ENCODE measurements around the gene REEP1. TPM values are rescaled to one million over a fixed set of nuclear protein-coding genes. Genes with fewer than 3 reads are reported as not detected.

The REEP1 gene
- total RNA-seq, 1 donor from 2014 or later: 0.62 TPM

DNA sequence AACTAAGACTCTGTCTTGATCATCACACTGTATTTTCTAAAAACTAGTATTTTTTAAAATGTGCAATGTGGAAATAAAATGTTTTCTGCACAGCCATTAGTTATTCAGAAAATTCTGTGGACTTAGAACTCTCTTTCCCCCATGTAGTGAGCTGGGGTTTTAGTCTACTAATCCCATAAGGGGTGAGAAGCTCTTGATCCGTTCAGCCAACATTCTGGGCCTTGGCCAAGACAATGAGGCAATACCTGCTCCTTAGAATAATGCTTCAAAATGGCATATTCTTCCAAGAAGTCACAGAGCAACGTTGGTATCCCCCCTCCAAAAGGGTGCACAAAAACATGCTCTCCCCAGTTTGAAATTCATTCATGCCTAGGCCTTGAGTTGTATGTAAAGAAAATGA, 4.0 kb downstream of the REEP1 start:
- peaks cover 5% of the 10 kb centered on the region for H3K36me3 Mint-ChIP-seq (ENCODE audit: low read depth, unreplicated experiment)
- H3K27me3 Mint-ChIP-seq (ENCODE audit: unreplicated experiment): peaks cover 21% of the 10 kb centered on the region
- no peaks in the 10 kb centered on the region for H3K9me3 Mint-ChIP-seq (ENCODE audit: unreplicated experiment)
- H3K4me3 Mint-ChIP-seq (ENCODE audit: unreplicated experiment): no peak overlapping the region
- H3K4me1 Mint-ChIP-seq (ENCODE audit: unreplicated experiment): peaks cover 10% of the 10 kb centered on the region
- no peak overlapping the region for H3K27ac Mint-ChIP-seq (ENCODE audit: unreplicated experiment)
- DNase-seq (ENCODE audit: low spot score): no peak
- TF ChIP-seq, protein P1, sequence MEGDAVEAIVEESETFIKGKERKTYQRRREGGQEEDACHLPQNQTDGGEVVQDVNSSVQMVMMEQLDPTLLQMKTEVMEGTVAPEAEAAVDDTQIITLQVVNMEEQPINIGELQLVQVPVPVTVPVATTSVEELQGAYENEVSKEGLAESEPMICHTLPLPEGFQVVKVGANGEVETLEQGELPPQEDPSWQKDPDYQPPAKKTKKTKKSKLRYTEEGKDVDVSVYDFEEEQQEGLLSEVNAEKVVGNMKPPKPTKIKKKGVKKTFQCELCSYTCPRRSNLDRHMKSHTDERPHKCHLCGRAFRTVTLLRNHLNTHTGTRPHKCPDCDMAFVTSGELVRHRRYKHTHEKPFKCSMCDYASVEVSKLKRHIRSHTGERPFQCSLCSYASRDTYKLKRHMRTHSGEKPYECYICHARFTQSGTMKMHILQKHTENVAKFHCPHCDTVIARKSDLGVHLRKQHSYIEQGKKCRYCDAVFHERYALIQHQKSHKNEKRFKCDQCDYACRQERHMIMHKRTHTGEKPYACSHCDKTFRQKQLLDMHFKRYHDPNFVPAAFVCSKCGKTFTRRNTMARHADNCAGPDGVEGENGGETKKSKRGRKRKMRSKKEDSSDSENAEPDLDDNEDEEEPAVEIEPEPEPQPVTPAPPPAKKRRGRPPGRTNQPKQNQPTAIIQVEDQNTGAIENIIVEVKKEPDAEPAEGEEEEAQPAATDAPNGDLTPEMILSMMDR (IDR thresholded peaks at IDR 0.05; ENCODE audit: unreplicated experiment): no peak

- H3K4me1 Mint-ChIP-seq (ENCODE audit: unreplicated experiment): peaks cover 8% of the 10 kb centered on the region
- peaks cover 5% of the 10 kb centered on the region for H3K36me3 Mint-ChIP-seq (ENCODE audit: low read depth, unreplicated experiment)
- no peak for DNase-seq (ENCODE audit: low spot score)
- no peaks in the 10 kb centered on the region for H3K9me3 Mint-ChIP-seq (ENCODE audit: unreplicated experiment)
- H3K27ac Mint-ChIP-seq (ENCODE audit: unreplicated experiment): no peak overlapping the region
- TF ChIP-seq, protein P1 (IDR thresholded peaks at IDR 0.05; ENCODE audit: unreplicated experiment): no peak
- no peak overlapping the region for H3K4me3 Mint-ChIP-seq (ENCODE audit: unreplicated experiment)
- H3K27me3 Mint-ChIP-seq (ENCODE audit: unreplicated experiment): peaks cover 18% of the 10 kb centered on the region
These were observed 4.8 kb downstream of the REEP1 start for GRCh38 chr2:86332654-86333053.

DNA sequence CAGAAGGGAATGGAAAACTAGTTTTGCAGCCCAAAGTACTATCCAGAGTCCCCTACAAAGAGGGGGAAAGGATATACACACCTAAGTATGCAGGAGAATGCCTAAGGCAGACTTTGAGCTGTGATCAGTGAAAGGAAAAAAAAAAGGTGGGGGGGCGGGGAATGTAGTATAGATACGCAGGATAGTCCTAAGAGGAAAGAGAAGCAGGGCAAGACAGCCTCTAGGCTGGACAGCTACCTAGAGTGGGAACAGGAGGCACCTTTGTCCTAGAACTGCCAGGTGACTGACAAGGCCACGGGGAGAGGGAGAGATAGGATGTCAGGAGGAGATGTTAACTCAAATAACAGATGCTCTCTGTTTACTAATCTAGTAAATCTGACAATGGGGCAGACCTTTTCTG, 6.0 kb downstream of the REEP1 start:
- Mint-ChIP-seq H3K4me3 (ENCODE audit: unreplicated experiment) (no peak overlapping the region), H3K36me3 (ENCODE audit: low read depth, unreplicated experiment) (peaks cover 3% of the 10 kb centered on the region), H3K9me3 (ENCODE audit: unreplicated experiment) (no peaks in the 10 kb centered on the region), H3K4me1 (ENCODE audit: unreplicated experiment) (peaks cover 5% of the 10 kb centered on the region), H3K27me3 (ENCODE audit: unreplicated experiment) (peaks cover 14% of the 10 kb centered on the region), H3K27ac (ENCODE audit: unreplicated experiment) (no peak overlapping the region)
- no peak for DNase-seq (ENCODE audit: low spot score)
- TF ChIP-seq, protein P1 (IDR thresholded peaks at IDR 0.05; ENCODE audit: unreplicated experiment): no peak

GRCh38 chr2:86330001-86330400, 7.4 kb downstream of the REEP1 start:
- Mint-ChIP-seq H3K9me3 (ENCODE audit: unreplicated experiment) (no peaks in the 10 kb centered on the region), H3K4me3 (ENCODE audit: unreplicated experiment) (no peak overlapping the region), H3K27ac (ENCODE audit: unreplicated experiment) (no peak overlapping the region), H3K27me3 (ENCODE audit: unreplicated experiment) (no peaks in the 10 kb centered on the region), H3K4me1 (ENCODE audit: unreplicated experiment) (peaks cover 4% of the 10 kb centered on the region), H3K36me3 (ENCODE audit: low read depth, unreplicated experiment) (no peaks in the 10 kb centered on the region)
- DNase-seq (ENCODE audit: low spot score): no peak
- TF ChIP-seq, protein P1 (IDR thresholded peaks at IDR 0.05; ENCODE audit: unreplicated experiment): no peak

DNA sequence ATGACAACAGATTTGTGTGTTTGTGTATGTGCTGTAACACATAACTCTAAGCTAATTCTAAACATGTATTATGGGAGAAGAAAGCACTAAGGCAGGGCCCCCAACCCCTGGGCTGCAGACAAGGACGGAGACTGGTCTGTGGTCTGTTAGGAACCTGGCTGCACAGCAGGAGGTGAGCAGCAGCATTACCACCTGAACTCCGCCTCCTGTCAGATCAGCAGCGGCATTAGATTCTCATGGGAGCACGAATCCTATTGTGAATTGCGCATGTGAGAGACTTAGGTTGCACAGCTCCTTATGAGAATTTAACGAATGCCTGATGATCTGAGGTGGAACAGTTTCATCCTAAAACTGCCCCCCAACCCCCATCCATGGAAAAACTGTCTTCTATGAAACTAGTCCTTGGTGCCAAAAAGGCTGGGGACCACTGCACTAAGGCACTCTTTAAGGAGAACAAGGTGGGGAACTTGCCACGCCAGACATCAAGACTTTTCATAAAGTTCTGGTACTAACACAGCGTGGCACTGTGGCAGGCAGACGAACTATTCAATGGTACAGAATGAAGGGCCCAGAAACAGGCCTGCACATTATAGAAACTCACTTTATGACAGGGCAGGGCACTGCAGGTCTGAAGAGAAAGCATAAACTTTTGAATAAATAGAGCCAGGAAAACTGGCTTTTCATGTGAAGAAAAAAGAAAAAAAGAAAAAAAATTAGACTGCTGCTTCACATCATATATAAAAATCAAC, 14.0 kb downstream of the REEP1 start:
- Mint-ChIP-seq H3K4me3 (ENCODE audit: unreplicated experiment) (no peak overlapping the region), H3K4me1 (ENCODE audit: unreplicated experiment) (no peaks in the 10 kb centered on the region), H3K36me3 (ENCODE audit: low read depth, unreplicated experiment) (no peaks in the 10 kb centered on the region)

More for the DNA sequence above, 14.0 kb downstream of the REEP1 start:
- TF ChIP-seq, protein P1 (IDR thresholded peaks at IDR 0.05; ENCODE audit: unreplicated experiment): no peak
- Mint-ChIP-seq H3K27ac (ENCODE audit: unreplicated experiment) (no peak overlapping the region), H3K9me3 (ENCODE audit: unreplicated experiment) (no peaks in the 10 kb centered on the region), H3K27me3 (ENCODE audit: unreplicated experiment) (peaks cover 1% of the 10 kb centered on the region)
- no peak for DNase-seq (ENCODE audit: low spot score)

Data from endothelial cell (in vitro differentiated cells).